Upper lobe of left lung (tissue), 4 donors: ENCODE data around the gene CNTNAP2.

ENCODE experiments used
- EP300 ChIP-seq, 4 donors: sonication (generic); formaldehyde crosslinking; IDR thresholded peaks; one replicate each; pipeline ENCODE4 v1.5.1; 2017; ENCODE audit warnings: antibody characterized with exemption in 4 of 4, control low read depth in 2 of 4
- POLR2A ChIP-seq, 4 donors: fragments of 450-650 bp; IDR thresholded peaks; one replicate each; pipeline ENCODE4 v1.5.1; 2016 to 2017; ENCODE audit warnings: antibody characterized with exemption in 4 of 4, mild to moderate bottlenecking in 2 of 4
- POLR2AphosphoS5 ChIP-seq, 2 donors: sonication (generic); formaldehyde crosslinking; IDR thresholded peaks; one replicate each; pipeline ENCODE4 v1.5.1; 2017; ENCODE audit warnings: antibody characterized with exemption in 2 of 2
- TF ChIP-seq, protein P1 (sequence below), 6 experiments: fragments of 450-650 bp in 4 of 6; fragments of 200-600 bp in 2 of 6; sonication (generic) in 2 of 6; IDR thresholded peaks; one replicate each; pipeline ENCODE4 v1.5.1; 2016 to 2019; ENCODE audit warnings: antibody characterized with exemption in 6 of 6

GRCh38 chr7:148127374-148127773 lies 2010.8 kb downstream of the CNTNAP2 start:
- TF ChIP-seq, protein P1, sequence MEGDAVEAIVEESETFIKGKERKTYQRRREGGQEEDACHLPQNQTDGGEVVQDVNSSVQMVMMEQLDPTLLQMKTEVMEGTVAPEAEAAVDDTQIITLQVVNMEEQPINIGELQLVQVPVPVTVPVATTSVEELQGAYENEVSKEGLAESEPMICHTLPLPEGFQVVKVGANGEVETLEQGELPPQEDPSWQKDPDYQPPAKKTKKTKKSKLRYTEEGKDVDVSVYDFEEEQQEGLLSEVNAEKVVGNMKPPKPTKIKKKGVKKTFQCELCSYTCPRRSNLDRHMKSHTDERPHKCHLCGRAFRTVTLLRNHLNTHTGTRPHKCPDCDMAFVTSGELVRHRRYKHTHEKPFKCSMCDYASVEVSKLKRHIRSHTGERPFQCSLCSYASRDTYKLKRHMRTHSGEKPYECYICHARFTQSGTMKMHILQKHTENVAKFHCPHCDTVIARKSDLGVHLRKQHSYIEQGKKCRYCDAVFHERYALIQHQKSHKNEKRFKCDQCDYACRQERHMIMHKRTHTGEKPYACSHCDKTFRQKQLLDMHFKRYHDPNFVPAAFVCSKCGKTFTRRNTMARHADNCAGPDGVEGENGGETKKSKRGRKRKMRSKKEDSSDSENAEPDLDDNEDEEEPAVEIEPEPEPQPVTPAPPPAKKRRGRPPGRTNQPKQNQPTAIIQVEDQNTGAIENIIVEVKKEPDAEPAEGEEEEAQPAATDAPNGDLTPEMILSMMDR (IDR thresholded peaks at IDR 0.05) = no peak
- no peak for TF ChIP-seq EP300 (IDR thresholded peaks at IDR 0.05)
- TF ChIP-seq POLR2A (IDR thresholded peaks at IDR 0.05) = no peak
- no peak for TF ChIP-seq POLR2AphosphoS5 (IDR thresholded peaks at IDR 0.05)
